HG02678 (cell line): ENCODE measurements around the gene RHOH.
"Not testable (repeated sequence)": the region's sequence is repeated elsewhere in the genome, so short reads cannot be mapped to it uniquely, and the experiment has no call there.

Experiments used
- ATAC-seq: cut with Tn5 transposase; IDR thresholded peaks from one replicate; pipeline ENCODE4 v1.9.1; 2021; ENCODE audit warnings: mild to moderate bottlenecking, moderate library complexity; ENCODE audit not compliant: unreplicated experiment

The RHOH gene, protein sequence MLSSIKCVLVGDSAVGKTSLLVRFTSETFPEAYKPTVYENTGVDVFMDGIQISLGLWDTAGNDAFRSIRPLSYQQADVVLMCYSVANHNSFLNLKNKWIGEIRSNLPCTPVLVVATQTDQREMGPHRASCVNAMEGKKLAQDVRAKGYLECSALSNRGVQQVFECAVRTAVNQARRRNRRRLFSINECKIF

DNA sequence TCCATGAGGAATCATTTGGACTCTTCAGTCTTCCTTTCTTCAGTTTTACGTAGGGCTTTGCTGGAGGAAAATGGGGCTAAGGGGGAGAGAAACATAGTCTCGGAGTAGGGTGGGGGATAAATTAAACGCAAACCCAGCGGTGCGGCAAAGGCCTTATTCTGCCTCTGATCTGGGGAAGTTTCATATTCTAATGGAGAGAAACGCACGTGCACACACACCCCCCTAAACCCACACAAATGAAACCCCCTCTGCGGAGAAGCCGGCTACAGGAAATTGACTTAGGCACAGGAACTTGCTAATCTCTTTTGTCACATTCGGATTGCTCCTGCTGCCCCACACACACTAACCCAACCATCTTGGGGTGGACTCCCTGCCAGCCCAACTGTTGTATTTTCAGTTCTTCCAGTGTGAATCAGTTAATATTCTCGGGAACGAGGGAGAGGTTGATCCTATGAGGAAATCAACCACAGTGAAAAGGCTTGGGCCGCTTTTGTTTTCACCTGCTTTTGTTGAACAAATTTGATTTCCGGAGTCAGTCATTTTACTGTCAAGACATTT lies at the start of gene RHOH:
Gene RHOH, plus strand, starts transcription at position 308 of the 558 bp plus-strand sequence. CDS start 46,356 bp downstream, outside the sequence.
- no peak for ATAC-seq

DNA sequence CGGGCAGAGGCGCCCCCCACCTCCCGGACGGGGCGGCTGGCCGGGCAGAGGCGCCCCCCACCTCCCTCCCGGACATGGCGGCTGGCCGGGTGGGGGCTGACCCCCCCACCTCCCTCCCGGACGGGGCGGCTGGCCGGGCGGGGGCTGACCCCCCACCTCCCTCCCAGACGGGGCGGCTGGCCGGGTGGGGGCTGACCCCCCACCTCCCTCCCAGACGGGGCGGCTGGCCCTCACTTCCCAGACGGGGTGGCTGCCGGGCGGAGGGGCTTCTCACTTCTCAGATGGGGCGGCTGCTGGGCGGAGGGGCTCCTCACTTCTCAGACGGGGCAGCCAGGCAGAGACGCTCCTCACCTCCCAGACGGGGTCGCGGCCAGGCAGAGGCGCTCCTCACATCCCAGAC lies 49.3 kb upstream of the RHOH start:
- ATAC-seq, result not testable (repeated sequence)

DNA sequence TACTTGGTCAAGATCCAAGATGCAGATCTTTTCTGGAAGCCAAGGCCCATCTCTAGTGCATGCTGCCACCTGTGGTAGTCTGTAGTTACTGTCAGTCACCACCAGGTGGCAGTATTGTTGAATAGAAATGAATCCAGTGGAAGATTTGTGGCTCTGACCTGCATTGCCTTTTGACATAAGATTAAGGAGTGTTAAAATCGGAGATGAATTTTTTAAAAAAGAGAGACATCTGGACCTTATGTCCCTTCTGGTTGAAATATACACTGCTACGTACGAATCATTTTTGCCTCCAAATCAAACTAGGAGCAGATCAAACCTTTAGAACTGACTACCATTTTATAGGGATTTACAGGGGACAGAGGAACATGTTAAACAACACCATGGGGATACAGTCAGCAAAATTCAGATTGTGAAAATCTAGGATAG lies 46.9 kb upstream of the RHOH start:
- ATAC-seq, result no peak

DNA sequence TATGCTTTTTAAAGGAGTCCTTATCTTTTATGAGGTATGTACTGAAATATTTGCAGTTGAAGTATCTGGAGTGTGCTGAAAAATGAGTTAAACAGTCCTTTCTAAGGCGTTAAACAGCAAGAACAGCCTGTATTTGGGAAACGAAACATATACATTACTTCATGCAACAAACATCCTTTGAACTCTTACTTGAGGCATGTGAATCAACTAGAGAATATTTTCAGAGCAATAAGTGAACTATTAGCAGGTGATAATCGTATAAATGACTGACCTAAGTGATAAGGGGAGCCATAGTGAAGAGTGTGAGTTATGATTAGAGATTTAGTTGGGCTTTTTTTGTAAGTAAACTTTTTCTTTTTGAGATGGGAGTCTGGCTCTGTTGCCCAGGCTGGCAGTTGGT lies 45.9 kb upstream of the RHOH start:
- ATAC-seq, result peak; percentile 76

DNA sequence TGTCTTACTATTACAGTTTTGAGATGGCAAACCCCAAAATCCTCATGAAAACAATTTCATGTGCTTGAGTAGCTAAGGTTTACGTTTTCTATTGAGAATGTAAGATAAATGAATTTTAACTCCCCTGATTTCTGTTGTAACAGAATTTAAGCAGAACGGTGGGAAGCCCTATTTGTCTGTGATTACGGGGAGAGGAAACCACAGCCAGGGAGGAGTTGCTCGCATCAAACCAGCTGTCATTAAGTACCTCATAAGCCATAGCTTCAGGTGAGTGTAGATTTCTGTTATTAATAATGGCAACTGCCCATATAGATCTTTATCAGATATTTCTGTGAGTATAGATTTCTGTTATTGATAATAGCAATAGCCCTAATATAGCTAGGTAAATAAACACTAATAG lies 44.2 kb upstream of the RHOH start:
- no peak for ATAC-seq

DNA sequence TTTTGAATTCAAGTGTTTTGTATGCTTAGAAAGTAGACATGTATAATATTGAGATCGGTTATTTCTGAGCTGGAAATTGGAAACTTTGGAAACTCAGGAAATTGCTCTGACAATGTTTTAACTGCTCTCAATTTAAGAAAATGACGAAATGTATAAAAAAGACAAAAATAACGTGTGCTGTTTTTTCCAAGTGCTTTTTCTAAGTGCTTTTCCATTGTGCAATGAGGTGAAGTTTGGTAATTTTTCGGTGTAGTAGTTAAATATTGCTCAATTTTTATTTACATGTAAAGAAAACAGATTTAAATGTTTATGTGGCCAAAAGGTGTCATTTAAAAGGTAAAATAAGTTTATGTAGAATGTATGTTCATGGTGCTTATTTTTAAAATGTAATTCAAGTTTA lies 39.4 kb upstream of the RHOH start:
- no peak for ATAC-seq

DNA sequence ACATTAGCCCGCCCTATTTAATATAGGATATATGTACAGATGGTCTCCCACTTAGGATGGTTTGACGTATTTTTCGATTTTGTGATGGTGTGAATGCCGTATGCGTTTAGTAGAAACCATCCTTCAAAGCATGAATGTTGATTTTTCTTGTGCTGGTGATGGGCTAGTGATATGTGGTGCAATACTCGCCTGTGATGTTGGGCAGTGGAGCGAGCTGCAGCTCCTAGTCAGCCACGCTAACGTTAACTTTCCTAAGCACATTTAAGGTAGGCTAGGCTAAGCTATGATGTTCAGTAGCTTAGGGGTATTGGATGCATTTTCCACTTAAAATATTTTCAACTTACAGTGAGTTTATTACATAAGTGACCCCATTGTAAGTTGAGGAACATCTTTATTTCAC lies 36.6 kb upstream of the RHOH start:
- no peak for ATAC-seq

DNA sequence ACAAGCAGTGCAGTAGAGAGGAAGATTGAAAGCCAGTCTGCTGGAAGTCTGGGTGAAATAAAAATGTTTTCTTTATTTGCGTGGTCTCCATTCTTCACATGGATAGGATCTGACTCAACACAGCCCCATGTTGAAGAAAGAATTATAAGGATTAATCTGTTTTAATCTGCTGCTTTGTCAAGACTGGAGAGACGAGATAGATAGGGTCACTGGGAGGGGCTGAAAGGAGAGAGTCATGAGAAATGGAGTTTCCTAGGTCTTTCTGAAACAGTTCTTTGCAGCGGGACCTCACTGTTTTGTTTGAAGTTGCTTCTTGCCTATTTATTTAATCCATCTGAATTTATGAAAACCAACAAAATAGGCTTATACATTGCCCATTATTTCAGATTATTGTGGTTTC lies 32.4 kb upstream of the RHOH start:
- ATAC-seq, result no peak

DNA sequence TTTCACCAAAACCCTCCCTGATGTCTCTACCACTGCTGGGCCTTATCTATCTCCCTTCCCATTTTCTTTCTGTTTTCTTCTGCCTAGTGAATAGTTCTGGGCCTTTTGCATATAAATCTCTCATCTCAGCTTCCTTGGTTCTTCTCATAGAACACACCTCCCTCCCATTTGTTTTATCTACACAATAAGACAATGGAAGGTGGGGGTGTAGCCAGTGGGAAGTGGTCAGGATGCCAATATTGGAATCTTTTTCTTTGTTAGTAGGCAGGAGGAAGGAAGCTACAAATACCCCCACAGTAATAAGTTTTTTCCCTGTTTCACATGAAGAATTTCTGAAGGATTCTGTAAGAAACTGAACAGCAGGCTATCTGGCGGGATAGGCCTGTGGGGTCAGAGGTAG lies 30.9 kb upstream of the RHOH start:
- ATAC-seq, result no peak

DNA sequence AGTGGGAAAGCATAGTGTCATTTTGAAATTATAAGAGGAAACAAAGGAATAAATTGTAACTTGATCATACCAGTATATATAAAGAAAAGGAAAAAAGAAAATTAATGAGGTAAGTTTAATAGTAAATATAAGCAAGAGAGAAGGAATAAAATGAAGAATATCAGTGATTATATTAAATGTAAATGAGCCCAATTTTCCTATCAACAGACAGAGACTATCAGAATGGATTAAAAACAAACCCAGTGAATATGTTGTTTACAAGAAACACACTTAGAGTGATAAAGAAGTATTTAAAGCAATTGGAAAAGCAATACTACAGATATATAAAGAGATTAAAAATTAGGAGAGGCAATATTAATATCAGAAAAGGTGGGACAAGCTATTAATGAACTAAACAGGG lies 28.8 kb upstream of the RHOH start:
- ATAC-seq, result no peak

DNA sequence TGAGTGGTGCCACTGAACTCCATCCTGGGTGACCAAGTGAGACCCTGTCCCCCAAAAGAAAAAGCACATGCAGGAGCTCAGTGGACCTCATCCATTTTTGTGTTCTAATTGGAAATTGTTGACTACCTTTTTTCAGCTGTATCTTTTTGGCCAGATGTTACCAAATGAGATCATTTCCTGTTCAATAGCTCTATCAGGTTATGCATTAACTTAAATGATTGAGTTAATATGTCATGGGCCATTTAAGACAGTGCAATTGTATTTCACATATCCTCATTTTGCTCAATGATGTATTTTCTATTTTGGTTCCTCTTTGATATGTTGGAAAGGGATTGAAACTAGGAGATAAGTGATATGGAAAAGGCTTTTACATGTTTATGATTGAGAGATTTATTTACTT lies 26.2 kb upstream of the RHOH start:
- peak; percentile 71 for ATAC-seq

DNA sequence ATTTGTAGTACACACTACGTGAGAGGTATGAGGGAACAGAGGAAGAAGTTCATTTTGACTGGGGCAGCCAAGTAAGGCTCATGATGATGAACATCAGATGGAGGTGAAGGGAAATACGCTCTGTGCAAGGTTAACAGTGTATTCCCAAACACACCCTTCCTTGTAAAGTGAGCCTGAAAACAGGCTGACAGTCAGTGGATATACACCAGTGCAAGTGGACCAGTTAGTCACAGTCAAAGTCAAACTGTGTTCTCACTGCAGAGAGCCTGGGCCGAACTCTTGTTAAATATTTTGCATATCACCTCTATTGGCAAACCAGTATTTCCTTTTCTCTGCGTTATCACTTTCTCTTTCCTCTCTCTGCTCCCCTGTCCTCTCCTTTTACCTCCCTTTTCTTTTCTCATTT lies 23.4 kb upstream of the RHOH start:
- ATAC-seq, result peak; percentile 74

DNA sequence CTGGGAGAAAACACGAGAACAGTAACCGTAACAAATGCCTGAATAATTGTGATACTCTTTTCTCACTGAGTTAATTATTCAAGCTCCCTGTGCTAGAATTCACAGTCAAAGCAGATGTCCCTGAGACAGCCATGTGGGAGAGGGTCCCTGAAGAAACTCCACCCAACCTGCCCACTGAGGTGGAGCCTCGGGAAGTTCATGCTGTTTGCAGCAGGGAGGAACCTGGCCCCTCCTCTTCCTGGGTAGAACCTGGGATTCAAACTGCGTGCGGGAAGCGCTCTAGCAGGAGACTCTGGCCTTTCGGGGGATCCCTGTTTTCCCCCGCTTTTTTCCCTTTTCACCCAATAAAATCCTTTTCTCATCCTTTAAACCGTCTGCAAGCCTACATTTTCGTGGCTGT lies 20.2 kb upstream of the RHOH start:
- no peak for ATAC-seq

DNA sequence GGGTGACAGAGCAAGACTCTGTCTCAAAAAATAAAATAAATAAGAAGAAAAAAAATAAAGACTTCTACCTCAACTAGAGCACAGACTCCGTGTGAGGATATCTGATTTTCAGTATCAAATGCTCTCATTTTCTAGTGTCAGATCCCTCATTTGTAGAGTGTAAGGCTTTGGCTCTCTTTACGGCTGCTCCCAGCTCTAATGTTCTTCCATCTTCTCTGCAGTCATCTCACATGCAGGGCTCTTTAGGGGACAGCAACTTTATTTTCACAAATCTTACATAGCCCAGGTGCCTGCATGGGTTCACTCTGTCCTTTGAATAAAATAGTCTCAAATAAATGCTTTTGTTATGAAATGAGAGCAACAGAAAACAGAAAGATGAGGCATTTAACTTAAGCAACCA lies 19.2 kb upstream of the RHOH start:
- ATAC-seq, result no peak

DNA sequence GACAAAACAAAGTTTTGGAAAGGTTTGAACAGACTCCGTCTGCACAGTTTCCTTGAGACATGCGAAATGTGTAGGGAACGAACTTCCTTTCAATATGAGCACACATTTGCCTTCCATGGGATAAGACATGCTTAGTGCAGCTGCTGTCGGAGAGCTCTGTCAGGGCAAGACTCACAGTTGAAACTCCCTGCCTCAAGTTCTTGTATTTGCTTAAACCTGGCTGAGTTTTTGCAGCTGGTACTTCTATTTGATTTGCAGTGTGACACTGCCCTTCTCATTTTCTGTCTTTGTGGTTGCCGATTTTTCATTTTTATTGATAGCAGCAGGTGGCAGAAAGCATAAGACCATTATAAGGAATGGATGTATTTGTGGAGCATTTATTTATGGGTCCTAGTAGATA lies 18.2 kb upstream of the RHOH start:
- ATAC-seq, result no peak

DNA sequence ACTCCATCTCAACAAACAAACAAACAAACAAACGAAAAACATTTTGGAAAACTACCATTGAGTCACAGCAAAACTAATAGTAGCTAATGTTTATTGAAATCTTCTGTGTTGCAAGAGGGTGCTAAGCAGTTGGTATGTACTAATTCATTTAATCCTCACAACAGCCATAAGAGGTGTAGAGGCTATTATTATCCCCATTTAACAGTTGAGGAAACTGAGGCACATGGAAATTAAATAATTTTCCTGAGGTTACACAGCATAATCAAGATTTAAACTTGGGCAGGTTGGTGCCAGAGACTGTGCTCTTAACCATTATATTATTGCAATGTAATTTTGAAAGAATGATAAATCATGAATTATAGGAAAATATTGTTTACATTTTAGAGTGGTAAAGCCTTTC lies 17.5 kb upstream of the RHOH start:
- ATAC-seq, result no peak

DNA sequence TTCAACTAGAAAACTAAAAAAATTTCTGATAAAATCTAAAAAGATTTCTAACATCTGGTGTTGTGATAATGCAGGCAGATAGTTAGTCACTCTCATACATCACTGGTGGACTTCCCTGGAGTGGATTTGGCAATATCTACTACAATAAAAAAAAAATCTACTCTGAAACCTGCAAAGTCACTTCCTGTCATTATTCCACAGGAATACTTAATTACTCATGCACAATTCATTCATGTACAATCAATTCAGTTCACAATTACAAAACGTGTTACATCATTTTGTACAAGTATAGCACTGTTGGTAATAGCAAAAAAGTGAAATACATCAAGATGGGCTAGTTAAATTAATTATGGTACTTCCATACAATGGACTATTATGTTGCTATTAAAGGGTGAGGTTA lies 16.5 kb upstream of the RHOH start:
- no peak for ATAC-seq

DNA sequence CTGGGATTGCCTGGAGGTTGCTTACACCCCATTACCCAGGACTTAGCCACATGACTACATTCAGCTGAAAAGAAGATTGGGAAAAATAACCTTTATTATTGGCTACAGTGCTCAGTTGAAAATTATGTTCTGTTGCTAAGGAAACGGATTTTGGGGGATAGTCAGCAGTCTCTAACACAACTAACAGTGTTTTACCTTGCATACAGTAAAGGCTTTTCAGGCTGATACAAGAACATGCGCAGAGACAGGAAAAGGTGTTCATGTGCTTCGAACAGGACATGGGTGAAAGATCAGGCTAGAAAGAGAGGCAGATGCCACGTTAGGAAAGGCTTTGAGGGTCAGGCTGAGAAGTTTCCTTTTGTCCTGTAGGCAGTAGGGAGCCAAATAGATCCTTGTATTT lies 14.8 kb upstream of the RHOH start:
- ATAC-seq, result no peak

DNA sequence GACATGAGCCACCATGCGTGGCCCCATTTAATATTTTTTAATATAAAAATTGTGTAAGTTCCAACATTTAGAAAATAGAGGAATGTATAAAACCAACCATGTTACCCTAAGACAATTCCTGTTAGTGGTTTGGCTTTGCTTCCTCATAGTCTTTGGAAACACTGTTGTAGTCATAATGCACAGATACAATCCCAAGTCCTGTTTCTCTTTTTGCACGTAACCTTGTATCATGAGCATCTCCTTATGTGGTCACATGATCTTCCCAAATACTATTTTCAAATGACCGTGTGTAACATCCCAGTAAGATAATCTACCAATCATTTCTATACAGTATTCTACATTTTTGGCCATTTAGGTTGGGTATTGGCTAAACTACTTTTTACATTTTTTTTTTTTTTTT lies 13.9 kb upstream of the RHOH start:
- no peak for ATAC-seq

DNA sequence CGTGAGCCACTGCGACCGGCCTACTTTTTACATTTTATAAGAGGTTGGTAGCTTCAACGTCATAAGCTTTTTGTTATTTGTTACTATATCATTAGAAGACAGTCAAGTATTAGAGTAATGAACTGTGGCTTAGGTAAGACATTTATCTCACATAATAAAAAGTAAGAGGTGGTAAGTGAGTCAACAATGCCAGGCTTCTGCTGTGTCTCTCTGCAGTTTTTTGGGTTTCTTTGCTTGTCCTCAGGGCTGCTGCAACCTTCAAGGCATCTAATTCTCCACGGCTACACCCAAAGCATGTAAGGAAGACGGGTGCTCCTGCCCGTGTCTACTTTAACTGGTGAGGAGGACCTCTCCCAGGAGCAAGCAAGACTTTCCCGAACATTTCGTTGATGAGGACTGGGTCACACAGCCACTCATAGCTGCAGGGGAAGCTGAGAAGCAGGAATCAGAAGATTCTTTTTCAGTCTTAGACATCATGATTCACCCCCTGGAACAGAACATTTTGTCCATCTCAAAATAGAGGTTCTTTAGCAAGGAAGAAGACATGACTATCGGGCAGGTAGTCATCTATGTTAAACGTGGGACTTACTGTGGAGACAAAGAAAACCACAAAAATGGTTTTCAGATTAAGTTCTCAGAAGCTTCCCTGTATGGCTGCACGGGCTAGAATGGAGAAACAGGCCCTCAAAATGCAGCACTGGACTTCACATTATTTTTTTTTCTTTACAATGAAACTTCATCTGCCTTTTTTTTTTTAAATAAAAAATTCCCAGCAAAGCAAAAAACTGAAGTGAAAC lies 13.0 kb upstream of the RHOH start:
- ATAC-seq, result peak; percentile 32

DNA sequence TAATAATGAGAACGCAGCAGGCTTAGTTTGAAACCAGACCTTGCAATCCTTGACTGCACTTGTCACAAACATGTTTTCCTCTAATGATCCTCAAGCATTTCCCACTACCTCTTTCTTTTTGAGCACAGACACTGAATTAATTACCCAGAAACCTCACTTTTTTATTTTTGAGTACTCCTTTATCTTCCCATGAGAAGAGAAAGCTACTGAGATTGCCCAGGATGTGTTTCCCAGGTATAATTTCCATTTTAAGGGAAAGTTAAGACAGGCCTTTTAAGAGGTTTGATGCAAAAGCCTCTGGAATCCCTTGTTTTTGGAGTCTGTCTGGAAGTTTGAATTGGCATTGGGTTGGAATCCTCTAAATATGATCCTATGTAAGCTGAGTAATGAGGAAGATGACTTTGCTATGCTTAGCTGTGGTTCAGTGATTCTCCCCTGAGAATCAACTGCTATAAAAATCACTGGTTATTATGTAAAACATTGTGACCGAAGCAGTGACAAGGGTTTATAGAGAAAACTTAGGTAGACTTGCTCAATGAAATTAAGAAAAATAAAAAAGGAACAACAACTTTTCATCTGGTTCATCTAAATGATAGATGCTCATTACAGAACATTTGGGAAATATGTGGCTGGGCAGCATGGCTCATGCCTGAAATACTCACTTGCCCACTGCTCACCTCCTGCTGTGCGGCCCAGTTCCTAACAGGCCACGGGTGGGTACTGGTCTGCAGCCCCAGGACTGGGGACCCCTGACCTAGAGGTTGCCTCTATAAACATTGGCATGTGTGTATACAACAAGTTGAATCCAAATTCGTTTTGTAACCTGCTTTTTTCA lies 10.8 kb upstream of the RHOH start:
- peak; percentile 51 for ATAC-seq

DNA sequence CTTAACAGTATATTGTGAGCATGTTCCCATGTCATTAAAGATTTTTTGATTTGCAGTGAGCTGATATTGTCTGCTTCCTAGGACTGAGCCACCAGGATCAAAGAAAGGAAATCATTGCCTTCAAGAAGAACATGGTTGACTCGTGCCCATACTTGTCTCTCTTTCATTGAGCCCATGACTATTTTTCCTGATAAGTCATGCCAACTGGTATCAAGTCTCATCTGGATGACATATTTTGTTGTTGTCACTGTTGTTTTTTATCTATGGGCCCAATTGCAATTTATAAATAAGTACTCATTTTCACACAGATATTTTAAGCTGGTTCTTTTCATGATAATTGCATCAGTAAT lies 10.2 kb upstream of the RHOH start:
- ATAC-seq, result no peak
